ENCODE results near the gene CA14. TPM values are rescaled to one million over a fixed set of nuclear protein-coding genes. Genes with fewer than 3 reads are reported as not detected.
"Not testable (repeated sequence)": the region's sequence is repeated elsewhere in the genome, so short reads cannot be mapped to it uniquely, and the experiment has no call there.

Gene CA14
- polyA plus RNA-seq, 1 donor from 2014 or later, result 0.71 TPM

- H3K27me3 Mint-ChIP-seq, result peaks cover 2% of the 10 kb centered on the region
- H3K9me3 Mint-ChIP-seq, result no peaks in the 10 kb centered on the region
- H3K27ac Mint-ChIP-seq, result peak within 1 kb of the TSS; percentile 2 to 90 (median 56)
- peak within 1 kb of the TSS; percentile 61 to 97 (median 92) for H3K4me3 Mint-ChIP-seq
- peaks cover 10 to 14% (median 12%) of the 10 kb centered on the region in 3 donors for H3K4me1 Mint-ChIP-seq
- H3K36me3 Mint-ChIP-seq, result peaks cover 3% of the 10 kb centered on the region
These were observed 24.4 kb downstream of the CA14 start, which contains the start of gene CIART for GRCh38 chr1:150281758-150282557. TSS of gene CIART (plus strand) at chr1:150282554. CDS start at chr1:150283268, 714 bp downstream.

GRCh38 chr1:150282558-150282958, 25.0 kb downstream of the CA14 start:
- H3K4me1 Mint-ChIP-seq, result peaks cover 10 to 14% (median 12%) of the 10 kb centered on the region in 3 donors
- H3K9me3 Mint-ChIP-seq, result no peaks in the 10 kb centered on the region
- H3K4me3 Mint-ChIP-seq, result peak overlapping the region; percentile 61 to 97 (median 92)
- peaks cover 2% of the 10 kb centered on the region for H3K27me3 Mint-ChIP-seq
- peaks cover 3% of the 10 kb centered on the region for H3K36me3 Mint-ChIP-seq
- peak overlapping the region in 2 of 3 donors; percentile 2 to 90 for H3K27ac Mint-ChIP-seq

GRCh38 chr1:150283260-150283659, 25.7 kb downstream of the CA14 start:
- H3K4me1 Mint-ChIP-seq, result peaks cover 10 to 14% (median 12%) of the 10 kb centered on the region in 3 donors
- peak overlapping the region; percentile 28 to 67 (median 56) for H3K4me3 Mint-ChIP-seq
- H3K36me3 Mint-ChIP-seq, result peaks cover 3% of the 10 kb centered on the region
- H3K27ac Mint-ChIP-seq, result peak overlapping the region in 2 of 3 donors; percentile 2 to 14
- H3K27me3 Mint-ChIP-seq, result peaks cover 2% of the 10 kb centered on the region
- H3K9me3 Mint-ChIP-seq, result no peaks in the 10 kb centered on the region

- Mint-ChIP-seq H3K4me3 (no peak overlapping the region), H3K36me3 (peaks cover under 1% of the 10 kb centered on the region), H3K9me3 (no peaks in the 10 kb centered on the region), H3K27me3 (no peaks in the 10 kb centered on the region), H3K27ac (no peak overlapping the region), H3K4me1 (peaks cover 6 to 8% (median 6%) of the 10 kb centered on the region in 3 donors)
These were observed 30.8 kb downstream of the CA14 start for GRCh38 chr1:150288382-150288781.

GRCh38 chr1:150288822-150289221, 31.2 kb downstream of the CA14 start:
- peaks cover 2% of the 10 kb centered on the region for H3K36me3 Mint-ChIP-seq
- H3K27me3 Mint-ChIP-seq, result no peaks in the 10 kb centered on the region
- peaks cover 8 to 11% (median 10%) of the 10 kb centered on the region in 3 donors for H3K4me1 Mint-ChIP-seq
- no peak overlapping the region for H3K4me3 Mint-ChIP-seq
- H3K9me3 Mint-ChIP-seq, result no peaks in the 10 kb centered on the region
- no peak overlapping the region for H3K27ac Mint-ChIP-seq

GRCh38 chr1:150293433-150294253, 36.1 kb downstream of the CA14 start, which contains the start of gene MRPS21:
TSS of gene MRPS21 (plus strand) at chr1:150293861. CDS start at chr1:150294367, 506 bp downstream.
- Mint-ChIP-seq H3K36me3 (peaks cover 2% of the 10 kb centered on the region), H3K27me3 (no peaks in the 10 kb centered on the region), H3K4me3 (peak within 1 kb of the TSS; percentile 91 to 98 (median 96)), H3K4me1 (peaks cover 18 to 33% (median 25%) of the 10 kb centered on the region in 3 donors), H3K27ac (peak within 1 kb of the TSS; percentile 96 to 97 (median 97)), H3K9me3 (no peaks in the 10 kb centered on the region)

- H3K27me3 Mint-ChIP-seq, result no peaks in the 10 kb centered on the region
- peaks cover 2% of the 10 kb centered on the region for H3K36me3 Mint-ChIP-seq
- peaks cover 18 to 33% (median 25%) of the 10 kb centered on the region in 3 donors for H3K4me1 Mint-ChIP-seq
- H3K4me3 Mint-ChIP-seq, result peak overlapping the region in 2 of 4 donors; percentile 61 to 67
- no peaks in the 10 kb centered on the region for H3K9me3 Mint-ChIP-seq
- peak overlapping the region in 2 of 3 donors; percentile 47 to 54 for H3K27ac Mint-ChIP-seq
These were observed 37.9 kb downstream of the CA14 start for GRCh38 chr1:150295476-150295875.

- Mint-ChIP-seq H3K9me3 (no peaks in the 10 kb centered on the region), H3K27ac (peak overlapping the region in 1 of 3 donors; percentile 83), H3K36me3 (peaks cover 8% of the 10 kb centered on the region), H3K4me1 (peaks cover 4 to 17% (median 12%) of the 10 kb centered on the region in 3 donors), H3K4me3 (no peak overlapping the region), H3K27me3 (no peaks in the 10 kb centered on the region)
These were observed 42.1 kb downstream of the CA14 start for GRCh38 chr1:150299716-150300115.

GRCh38 chr1:150302338-150302737, 44.8 kb downstream of the CA14 start:
- no peaks in the 10 kb centered on the region for H3K27me3 Mint-ChIP-seq
- H3K4me3 Mint-ChIP-seq, result peak overlapping the region in 1 of 4 donors; percentile 57
- H3K36me3 Mint-ChIP-seq, result peaks cover 11% of the 10 kb centered on the region
- peaks cover 0 to 7% (median 4%) of the 10 kb centered on the region in 3 donors for H3K4me1 Mint-ChIP-seq
- H3K27ac Mint-ChIP-seq, result no peak overlapping the region
- H3K9me3 Mint-ChIP-seq, result no peaks in the 10 kb centered on the region

- no peaks in the 10 kb centered on the region for H3K9me3 Mint-ChIP-seq
- peaks cover 13% of the 10 kb centered on the region for H3K36me3 Mint-ChIP-seq
- H3K4me1 Mint-ChIP-seq, result peaks cover 0 to 5% (median 0%) of the 10 kb centered on the region in 3 donors
- no peak overlapping the region for H3K27ac Mint-ChIP-seq
- H3K4me3 Mint-ChIP-seq, result no peak overlapping the region
- H3K27me3 Mint-ChIP-seq, result no peaks in the 10 kb centered on the region
These were observed 45.3 kb downstream of the CA14 start for GRCh38 chr1:150302902-150303301.

- not testable (repeated sequence) for H3K4me1 Mint-ChIP-seq, H3K27me3 Mint-ChIP-seq, H3K9me3 Mint-ChIP-seq, H3K27ac Mint-ChIP-seq, H3K36me3 Mint-ChIP-seq, H3K4me3 Mint-ChIP-seq
These were observed 51.0 kb downstream of the CA14 start for GRCh38 chr1:150308585-150308984.

GRCh38 chr1:150309758-150310508, 52.4 kb downstream of the CA14 start:
- Mint-ChIP-seq H3K4me1 (peaks cover 0 to 1% (median 1%) of the 10 kb centered on the region in 3 donors), H3K36me3 (peaks cover 7% of the 10 kb centered on the region), H3K4me3 (no peak overlapping the region), H3K9me3 (no peaks in the 10 kb centered on the region), H3K27me3 (no peaks in the 10 kb centered on the region), H3K27ac (no peak overlapping the region)

- peaks cover 0 to 1% (median 0%) of the 10 kb centered on the region in 3 donors for H3K4me1 Mint-ChIP-seq
- no peaks in the 10 kb centered on the region for H3K9me3 Mint-ChIP-seq
- peaks cover 5% of the 10 kb centered on the region for H3K36me3 Mint-ChIP-seq
- no peaks in the 10 kb centered on the region for H3K27me3 Mint-ChIP-seq
- H3K4me3 Mint-ChIP-seq, result no peak overlapping the region
- H3K27ac Mint-ChIP-seq, result no peak overlapping the region
These were observed 54.2 kb downstream of the CA14 start for GRCh38 chr1:150311762-150312161.

All from IgD-negative memory B cell (primary cell).